B cell (primary cell): Measurements from ENCODE around the gene FAF1.

Experiments
- EZH2 ChIP-seq: IDR thresholded peaks from 2 replicates; pipeline ENCODE4 v1.6.1; 2012; ENCODE audit warnings: borderline replicate concordance, low read depth, mild to moderate bottlenecking, moderate library complexity, low read length; ENCODE audit not compliant: insufficient read depth, poor library complexity, severe bottlenecking
- TF ChIP-seq, protein P1 (sequence below): fragments of 200-600 bp; IDR thresholded peaks from one replicate; pipeline ENCODE4 v1.8.0; 2022; ENCODE audit warnings: antibody characterized with exemption, mild to moderate bottlenecking

DNA sequence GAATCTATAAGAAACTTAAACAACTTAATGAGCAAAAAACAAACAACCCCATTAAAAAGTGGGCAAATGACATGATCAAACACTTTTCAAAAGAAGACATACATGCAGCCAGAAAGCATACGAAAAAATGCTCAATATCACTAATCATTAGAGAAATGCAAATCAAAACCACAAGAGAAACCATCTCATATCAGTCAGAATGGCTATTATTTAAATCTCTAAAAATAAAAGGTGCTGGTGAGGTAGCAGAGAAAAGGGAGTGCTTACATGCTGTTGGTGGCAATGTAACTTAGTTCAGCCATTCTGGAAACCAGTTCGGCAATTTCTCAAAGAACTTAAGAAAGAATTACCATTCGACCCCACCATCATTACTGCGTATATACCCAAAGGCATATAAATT is 147.7 kb downstream of the FAF1 start:
- TF ChIP-seq EZH2 = no peak
- TF ChIP-seq, protein P1, sequence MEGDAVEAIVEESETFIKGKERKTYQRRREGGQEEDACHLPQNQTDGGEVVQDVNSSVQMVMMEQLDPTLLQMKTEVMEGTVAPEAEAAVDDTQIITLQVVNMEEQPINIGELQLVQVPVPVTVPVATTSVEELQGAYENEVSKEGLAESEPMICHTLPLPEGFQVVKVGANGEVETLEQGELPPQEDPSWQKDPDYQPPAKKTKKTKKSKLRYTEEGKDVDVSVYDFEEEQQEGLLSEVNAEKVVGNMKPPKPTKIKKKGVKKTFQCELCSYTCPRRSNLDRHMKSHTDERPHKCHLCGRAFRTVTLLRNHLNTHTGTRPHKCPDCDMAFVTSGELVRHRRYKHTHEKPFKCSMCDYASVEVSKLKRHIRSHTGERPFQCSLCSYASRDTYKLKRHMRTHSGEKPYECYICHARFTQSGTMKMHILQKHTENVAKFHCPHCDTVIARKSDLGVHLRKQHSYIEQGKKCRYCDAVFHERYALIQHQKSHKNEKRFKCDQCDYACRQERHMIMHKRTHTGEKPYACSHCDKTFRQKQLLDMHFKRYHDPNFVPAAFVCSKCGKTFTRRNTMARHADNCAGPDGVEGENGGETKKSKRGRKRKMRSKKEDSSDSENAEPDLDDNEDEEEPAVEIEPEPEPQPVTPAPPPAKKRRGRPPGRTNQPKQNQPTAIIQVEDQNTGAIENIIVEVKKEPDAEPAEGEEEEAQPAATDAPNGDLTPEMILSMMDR = no peak
